ENCODE results near the gene PHEX.
A peak's percentile ranks its signal among the peaks of the same experiment; 100 is the strongest.

PHEX gene

GRCh38 chrX:22192419-22193060 lies 160.4 kb downstream of the PHEX start:
- peak overlapping the region; percentile 58 for H3K27ac ChIP-seq
- peak; percentile 70 for TF ChIP-seq CTCF (IDR thresholded peaks at IDR 0.05)
- TF ChIP-seq ZFX (IDR thresholded peaks at IDR 0.05; ENCODE audit: borderline replicate concordance), result no peak

GRCh38 chrX:22193851-22194659 lies 161.9 kb downstream of the PHEX start:
- no peak for TF ChIP-seq CTCF (IDR thresholded peaks at IDR 0.05)
- no peak for TF ChIP-seq ZFX (IDR thresholded peaks at IDR 0.05; ENCODE audit: borderline replicate concordance)
- H3K27ac ChIP-seq, result peak overlapping the region; percentile 77; the same call in 1 of the 2 replicates

GRCh38 chrX:22194660-22194945 lies 162.5 kb downstream of the PHEX start:
- no peak for TF ChIP-seq ZFX (IDR thresholded peaks at IDR 0.05; ENCODE audit: borderline replicate concordance)

GRCh38 chrX:22196149-22196548 lies 164.0 kb downstream of the PHEX start:
- H3K27ac ChIP-seq, result peak overlapping the region; percentile 77
- TF ChIP-seq CTCF (IDR thresholded peaks at IDR 0.05), result no peak
- no peak for TF ChIP-seq ZFX (IDR thresholded peaks at IDR 0.05; ENCODE audit: borderline replicate concordance)

More at GRCh38 chrX:22194660-22194945, 162.5 kb downstream of the PHEX start:
- peak overlapping the region; percentile 77 for H3K27ac ChIP-seq

- TF ChIP-seq ZFX (IDR thresholded peaks at IDR 0.05; ENCODE audit: borderline replicate concordance) (no peak), CTCF (IDR thresholded peaks at IDR 0.05) (no peak)
- no peak overlapping the region for H3K27ac ChIP-seq
These were observed 170.1 kb downstream of the PHEX start for GRCh38 chrX:22202251-22202650.

- no peak overlapping the region for H3K27ac ChIP-seq
- TF ChIP-seq ZFX (IDR thresholded peaks at IDR 0.05; ENCODE audit: borderline replicate concordance) (no peak), CTCF (IDR thresholded peaks at IDR 0.05) (no peak)
These were observed 171.1 kb downstream of the PHEX start for GRCh38 chrX:22203186-22203585.

GRCh38 chrX:22206781-22207180 lies 174.7 kb downstream of the PHEX start:
- no peak for TF ChIP-seq ZFX (IDR thresholded peaks at IDR 0.05; ENCODE audit: borderline replicate concordance)
- TF ChIP-seq CTCF (IDR thresholded peaks at IDR 0.05), result no peak

More at GRCh38 chrX:22206781-22207180, 174.7 kb downstream of the PHEX start:
- no peak overlapping the region for H3K27ac ChIP-seq
